SJSA1 (cell line): ENCODE results near the gene CNIH3. TPM values are rescaled to one million over a fixed set of nuclear protein-coding genes. Genes with fewer than 3 reads are reported as not detected.
A peak's percentile ranks its signal among the peaks of the same experiment; 100 is the strongest.

Experiments used
- DNase-seq, 2 experiments: peaks; one replicate each; pipeline ENCODE4 v3.0.0-alpha.2; 2015 to 2020; ENCODE audit warnings: low spot score in 2 of 2, low read depth in 1 of 2
- H3K27ac ChIP-seq: fragments of 250-450 bp; sonication (Bioruptor Pico); 2 replicates; pipeline ENCODE4 v1.5.1; 2020; ENCODE audit warnings: mild to moderate bottlenecking, moderate library complexity
- H3K27me3 ChIP-seq: fragments of 250-450 bp; sonication (Bioruptor Pico); replicated peaks from 2 replicates; pipeline ENCODE4 v1.5.1; 2020; ENCODE audit warnings: mild to moderate bottlenecking, moderate library complexity
- H3K36me3 ChIP-seq: fragments of 250-450 bp; sonication (Bioruptor Pico); 2 replicates; pipeline ENCODE4 v1.5.1; 2020; ENCODE audit warnings: mild to moderate bottlenecking
- H3K4me1 ChIP-seq: fragments of 250-450 bp; sonication (Bioruptor Pico); replicated peaks from 2 replicates; pipeline ENCODE4 v1.6.1; 2021; ENCODE audit warnings: mild to moderate bottlenecking
- H3K4me3 ChIP-seq: fragments of 250-450 bp; sonication (Bioruptor Pico); 2 replicates; pipeline ENCODE4 v1.5.1; 2020; ENCODE audit warnings: mild to moderate bottlenecking
- H3K9me3 ChIP-seq: fragments of 250-450 bp; sonication (Bioruptor Pico); replicated peaks from 2 replicates; pipeline ENCODE4 v1.5.1; 2020; ENCODE audit warnings: mild to moderate bottlenecking
- total RNA-seq: library from RNA; depleted of rRNA; stranded (reverse); fragments of >200 nt; shearing (Covaris generic); gene quantifications from 2 replicates; pipeline ENCODE4 v1.2.3, GENCODE V29; 2014

CNIH3 gene
- total RNA-seq, 1 experiment from 2014 or later, result 7.9 TPM

- Histone ChIP-seq H3K9me3 (0 out of 2 replicates have a peak, but pooled peaks cover 3% of the 10 kb centered on the region), H3K4me3 (no peak overlapping the region), H3K4me1 (peaks cover 37% of the 10 kb centered on the region), H3K36me3 (no peaks in the 10 kb centered on the region; the same call in none of the 2 replicates), H3K27ac (no peak overlapping the region), H3K27me3 (no peaks in the 10 kb centered on the region)
- DNase-seq, result no peak
Measured at GRCh38 chr1:224730965-224731364, 114.8 kb downstream of the CNIH3 start.

- Histone ChIP-seq H3K4me1 (peaks cover 37% of the 10 kb centered on the region), H3K4me3 (no peak overlapping the region), H3K27me3 (no peaks in the 10 kb centered on the region), H3K27ac (no peak overlapping the region), H3K9me3 (0 out of 2 replicates have a peak, but pooled peaks cover 3% of the 10 kb centered on the region), H3K36me3 (no peaks in the 10 kb centered on the region; the same call in 1 of the 2 replicates)
- DNase-seq, result no peak
Measured at GRCh38 chr1:224731633-224732032, 115.5 kb downstream of the CNIH3 start.

GRCh38 chr1:224732377-224733026 lies 116.4 kb downstream of the CNIH3 start:
- H3K27ac ChIP-seq, result no peak overlapping the region

GRCh38 chr1:224733027-224733911 lies 117.2 kb downstream of the CNIH3 start:
- H3K4me1 ChIP-seq, result peaks cover 38% of the 10 kb centered on the region
- H3K27ac ChIP-seq, result 0 out of 2 replicates have a peak overlapping the region, but pooled peaks have one; percentile 25
- no peak overlapping the region for H3K4me3 ChIP-seq
- peak; percentile 54 to 55 for DNase-seq
- no peaks in the 10 kb centered on the region for H3K27me3 ChIP-seq
- 0 out of 2 replicates have a peak, but pooled peaks cover 3% of the 10 kb centered on the region for H3K9me3 ChIP-seq
- H3K36me3 ChIP-seq, result no peaks in the 10 kb centered on the region; the same call in 1 of the 2 replicates

More at GRCh38 chr1:224732377-224733026, 116.4 kb downstream of the CNIH3 start:
- Histone ChIP-seq H3K4me1 (peaks cover 37% of the 10 kb centered on the region), H3K27me3 (no peaks in the 10 kb centered on the region), H3K9me3 (0 out of 2 replicates have a peak, but pooled peaks cover 3% of the 10 kb centered on the region), H3K4me3 (no peak overlapping the region), H3K36me3 (no peaks in the 10 kb centered on the region; the same call in 1 of the 2 replicates)
- no peak for DNase-seq

- Histone ChIP-seq H3K27me3 (no peaks in the 10 kb centered on the region), H3K4me3 (no peak overlapping the region), H3K36me3 (no peaks in the 10 kb centered on the region; the same call in 1 of the 2 replicates), H3K4me1 (peaks cover 43% of the 10 kb centered on the region), H3K9me3 (0 out of 2 replicates have a peak, but pooled peaks cover 3% of the 10 kb centered on the region), H3K27ac (no peak overlapping the region)
- no peak for DNase-seq
Measured at GRCh38 chr1:224734261-224734935, 118.3 kb downstream of the CNIH3 start.

GRCh38 chr1:224735159-224735558 lies 119.0 kb downstream of the CNIH3 start:
- Histone ChIP-seq H3K9me3 (0 out of 2 replicates have a peak, but pooled peaks cover 3% of the 10 kb centered on the region), H3K27me3 (no peaks in the 10 kb centered on the region), H3K4me1 (peaks cover 50% of the 10 kb centered on the region), H3K27ac (no peak overlapping the region), H3K4me3 (no peak overlapping the region), H3K36me3 (no peaks in the 10 kb centered on the region; the same call in 1 of the 2 replicates)
- no peak for DNase-seq

GRCh38 chr1:224736619-224737352 lies 120.7 kb downstream of the CNIH3 start:
- Histone ChIP-seq H3K4me3 (no peak overlapping the region), H3K27ac (peak overlapping the region; percentile 61), H3K27me3 (no peaks in the 10 kb centered on the region), H3K9me3 (0 out of 2 replicates have a peak, but pooled peaks cover 3% of the 10 kb centered on the region), H3K4me1 (peaks cover 57% of the 10 kb centered on the region), H3K36me3 (no peaks in the 10 kb centered on the region; the same call in 1 of the 2 replicates)
- peak; percentile 70 to 73 for DNase-seq

GRCh38 chr1:224737353-224737727 lies 121.2 kb downstream of the CNIH3 start:
- no peaks in the 10 kb centered on the region for H3K27me3 ChIP-seq
- peak overlapping the region; percentile 61 for H3K27ac ChIP-seq
- H3K9me3 ChIP-seq, result 0 out of 2 replicates have a peak, but pooled peaks cover 3% of the 10 kb centered on the region
- no peak overlapping the region for H3K4me3 ChIP-seq
- peaks cover 57% of the 10 kb centered on the region for H3K4me1 ChIP-seq
- no peaks in the 10 kb centered on the region; the same call in 1 of the 2 replicates for H3K36me3 ChIP-seq
- peak; percentile 55 for DNase-seq

- H3K27me3 ChIP-seq, result no peaks in the 10 kb centered on the region
- H3K4me1 ChIP-seq, result peaks cover 43% of the 10 kb centered on the region
- no peak overlapping the region for H3K4me3 ChIP-seq
- no peaks in the 10 kb centered on the region for H3K36me3 ChIP-seq
- no peak for DNase-seq
- H3K9me3 ChIP-seq, result no peaks in the 10 kb centered on the region
- no peak overlapping the region for H3K27ac ChIP-seq
Measured at GRCh38 chr1:224739303-224739996, 123.3 kb downstream of the CNIH3 start.

- H3K36me3 ChIP-seq, result no peaks in the 10 kb centered on the region
- H3K9me3 ChIP-seq, result no peaks in the 10 kb centered on the region
- H3K4me1 ChIP-seq, result peaks cover 43% of the 10 kb centered on the region
- no peak overlapping the region for H3K4me3 ChIP-seq
- no peaks in the 10 kb centered on the region for H3K27me3 ChIP-seq
- DNase-seq, result peak in 1 of 2 experiments; percentile 52
- H3K27ac ChIP-seq, result 0 out of 2 replicates have a peak overlapping the region, but pooled peaks have one; percentile 8
Measured at GRCh38 chr1:224739997-224740684, 124.0 kb downstream of the CNIH3 start.

GRCh38 chr1:224740685-224741052 lies 124.6 kb downstream of the CNIH3 start:
- no peaks in the 10 kb centered on the region for H3K9me3 ChIP-seq
- H3K27me3 ChIP-seq, result no peaks in the 10 kb centered on the region
- no peak overlapping the region for H3K4me3 ChIP-seq
- DNase-seq, result no peak
- no peaks in the 10 kb centered on the region for H3K36me3 ChIP-seq
- H3K4me1 ChIP-seq, result peaks cover 43% of the 10 kb centered on the region
- 0 out of 2 replicates have a peak overlapping the region, but pooled peaks have one; percentile 8 for H3K27ac ChIP-seq

GRCh38 chr1:224742349-224742748 lies 126.2 kb downstream of the CNIH3 start:
- Histone ChIP-seq H3K4me1 (peaks cover 28% of the 10 kb centered on the region), H3K27ac (no peak overlapping the region), H3K36me3 (no peaks in the 10 kb centered on the region), H3K27me3 (no peaks in the 10 kb centered on the region), H3K4me3 (no peak overlapping the region), H3K9me3 (no peaks in the 10 kb centered on the region)
- DNase-seq, result no peak
